Neural progenitor cell (in vitro differentiated cells): ENCODE data around the gene SLC27A5. TPM values are rescaled to one million over a fixed set of nuclear protein-coding genes. Genes with fewer than 3 reads are reported as not detected.

Source experiments
- DNase-seq: peaks from one replicate; pipeline ENCODE4 v3.0.0-alpha.2; 2016; ENCODE audit warnings: low spot score
- H2AFZ ChIP-seq: fragments of 200-600 bp; sonication (generic); replicated peaks from 2 replicates; pipeline ENCODE4 v1.6.1; 2016; ENCODE audit warnings: antibody characterized with exemption
- H3F3A ChIP-seq: fragments of 200-600 bp; sonication (generic); 2 replicates; pipeline ENCODE4 v1.6.1; 2016; ENCODE audit warnings: antibody characterized with exemption, low read depth
- H3K27ac ChIP-seq: fragments of 200-600 bp; sonication (generic); 2 replicates; pipeline ENCODE4 v1.5.1; 2016; ENCODE audit warnings: mild to moderate bottlenecking
- H3K27me3 ChIP-seq: fragments of 200-600 bp; sonication (generic); 2 replicates; pipeline ENCODE4 v1.6.1; 2016; ENCODE audit warnings: mild to moderate bottlenecking, moderate library complexity
- H3K36me3 ChIP-seq: fragments of 200-600 bp; sonication (generic); 2 replicates; pipeline ENCODE4 v1.5.1; 2016
- H3K4me1 ChIP-seq: fragments of 200-600 bp; sonication (generic); 2 replicates; pipeline ENCODE4 v1.6.1; 2016; ENCODE audit warnings: mixed run types
- H3K4me2 ChIP-seq: fragments of 200-600 bp; sonication (generic); 2 replicates; pipeline ENCODE4 v1.6.1; 2016
- H3K4me3 ChIP-seq: fragments of 200-600 bp; sonication (generic); 2 replicates; pipeline ENCODE4 v1.5.1; 2016
- H3K79me2 ChIP-seq: fragments of 200-600 bp; sonication (generic); 2 replicates; pipeline ENCODE4 v1.6.1; 2016; ENCODE audit warnings: low read depth
- H3K9ac ChIP-seq: fragments of 200-600 bp; sonication (generic); 2 replicates; pipeline ENCODE4 v1.6.1; 2016
- H3K9me3 ChIP-seq: fragments of 200-600 bp; sonication (generic); 2 replicates; pipeline ENCODE4 v1.5.1; 2016; ENCODE audit warnings: low read depth
- H4K20me1 ChIP-seq: fragments of 200-600 bp; sonication (generic); 2 replicates; pipeline ENCODE4 v1.6.1; 2016; ENCODE audit warnings: low read depth
- H3K27ac Mint-ChIP-seq: 3 replicates; pipeline ENCODE4 v1.8.0; 2021; ENCODE audit warnings: mixed read lengths
- H3K27me3 Mint-ChIP-seq: 2 replicates; pipeline ENCODE4 v1.8.0; 2022; ENCODE audit warnings: low read depth, mild to moderate bottlenecking, inconsistent platforms, moderate library complexity, mixed read lengths; ENCODE audit not compliant: insufficient read depth
- H3K36me3 Mint-ChIP-seq: 3 replicates; pipeline ENCODE4 v1.8.0; 2021; ENCODE audit warnings: mixed read lengths
- H3K4me1 Mint-ChIP-seq: 3 replicates; pipeline ENCODE4 v1.8.0; 2021; ENCODE audit warnings: mixed read lengths
- H3K4me3 Mint-ChIP-seq: 3 replicates; pipeline ENCODE4 v1.8.0; 2021; ENCODE audit warnings: mild to moderate bottlenecking, moderate library complexity, mixed read lengths
- H3K9me3 Mint-ChIP-seq: 3 replicates; pipeline ENCODE4 v1.8.0; 2020; ENCODE audit warnings: mixed read lengths
- EZH2 ChIP-seq: fragments of 200-600 bp; sonication (generic); IDR thresholded peaks from 2 replicates; pipeline ENCODE4 v1.6.1; 2017; ENCODE audit warnings: antibody characterized with exemption, mild to moderate bottlenecking, moderate library complexity
- EZH2phosphoT487 ChIP-seq: fragments of 200-600 bp; sonication (generic); IDR thresholded peaks from 2 replicates; pipeline ENCODE4 v1.6.1; 2017; ENCODE audit warnings: antibody characterized with exemption
- total RNA-seq: library from RNA; depleted of rRNA; stranded (reverse); fragments of >200 nt; gene quantifications from 2 replicates; pipeline ENCODE4 v1.2.3, GENCODE V29; 2015; ENCODE audit warnings: low replicate concordance
- TF ChIP-seq, protein P1 (sequence below): fragments of 200-600 bp; sonication (generic); IDR thresholded peaks from 2 replicates; pipeline ENCODE4 v1.5.1; 2017; ENCODE audit warnings: antibody characterized with exemption, mild to moderate bottlenecking

SLC27A5 gene
- total RNA-seq, 1 donor from 2014 or later: 17.1 TPM

DNA sequence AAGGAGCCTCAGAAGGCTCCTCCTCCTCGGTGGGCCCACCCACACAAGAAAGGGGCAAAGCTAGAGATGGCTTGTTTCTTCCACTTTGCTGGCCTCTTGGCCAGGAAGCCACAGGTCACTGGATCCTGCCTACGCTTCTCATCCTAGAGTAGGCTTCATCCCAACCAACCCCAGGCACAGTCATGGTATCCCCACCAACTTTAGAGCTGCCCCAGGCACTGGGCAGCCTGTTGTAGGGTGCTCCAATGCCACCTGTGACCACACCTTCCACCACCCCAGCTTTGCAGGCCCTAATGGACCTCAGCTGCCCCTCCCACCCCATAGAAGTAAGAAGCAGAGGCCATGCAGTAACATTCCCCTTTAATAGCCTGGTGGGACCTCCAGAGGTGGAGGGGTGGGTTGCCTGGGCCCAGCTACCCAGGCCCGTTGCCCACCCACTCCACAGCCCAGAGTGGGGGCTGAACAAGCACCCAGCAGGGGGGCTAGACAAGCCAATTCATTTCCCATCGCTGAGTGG is 43.6 kb upstream of the SLC27A5 start:
- Mint-ChIP-seq H3K4me3 (peak overlapping the region; percentile 92), H3K27ac (peak overlapping the region; percentile 89), H3K27me3 (peaks cover 19% of the 10 kb centered on the region), H3K9me3 (no peaks in the 10 kb centered on the region), H3K36me3 (peaks cover 24% of the 10 kb centered on the region), H3K4me1 (peaks cover 50% of the 10 kb centered on the region)
- Histone ChIP-seq H3K4me2 (peak overlapping the region; percentile 90), H3F3A (peaks cover 90% of the 10 kb centered on the region), H3K27me3 (no peaks in the 10 kb centered on the region), H3K9ac (peak overlapping the region; percentile 25), H3K9me3 (no peaks in the 10 kb centered on the region), H2AFZ (no peak overlapping the region), H4K20me1 (peaks cover 26% of the 10 kb centered on the region), H3K36me3 (no peaks in the 10 kb centered on the region), H3K79me2 (peaks cover 46% of the 10 kb centered on the region), H3K27ac (peak overlapping the region; percentile 78), H3K4me3 (peak overlapping the region; percentile 67), H3K4me1 (peaks cover 23% of the 10 kb centered on the region)
- no peak for DNase-seq
- no peak for TF ChIP-seq EZH2
- no peak for TF ChIP-seq EZH2phosphoT487
- TF ChIP-seq, protein P1, sequence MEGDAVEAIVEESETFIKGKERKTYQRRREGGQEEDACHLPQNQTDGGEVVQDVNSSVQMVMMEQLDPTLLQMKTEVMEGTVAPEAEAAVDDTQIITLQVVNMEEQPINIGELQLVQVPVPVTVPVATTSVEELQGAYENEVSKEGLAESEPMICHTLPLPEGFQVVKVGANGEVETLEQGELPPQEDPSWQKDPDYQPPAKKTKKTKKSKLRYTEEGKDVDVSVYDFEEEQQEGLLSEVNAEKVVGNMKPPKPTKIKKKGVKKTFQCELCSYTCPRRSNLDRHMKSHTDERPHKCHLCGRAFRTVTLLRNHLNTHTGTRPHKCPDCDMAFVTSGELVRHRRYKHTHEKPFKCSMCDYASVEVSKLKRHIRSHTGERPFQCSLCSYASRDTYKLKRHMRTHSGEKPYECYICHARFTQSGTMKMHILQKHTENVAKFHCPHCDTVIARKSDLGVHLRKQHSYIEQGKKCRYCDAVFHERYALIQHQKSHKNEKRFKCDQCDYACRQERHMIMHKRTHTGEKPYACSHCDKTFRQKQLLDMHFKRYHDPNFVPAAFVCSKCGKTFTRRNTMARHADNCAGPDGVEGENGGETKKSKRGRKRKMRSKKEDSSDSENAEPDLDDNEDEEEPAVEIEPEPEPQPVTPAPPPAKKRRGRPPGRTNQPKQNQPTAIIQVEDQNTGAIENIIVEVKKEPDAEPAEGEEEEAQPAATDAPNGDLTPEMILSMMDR: no peak

- TF ChIP-seq, protein P1: no peak
- TF ChIP-seq EZH2 (no peak), EZH2phosphoT487 (no peak)
- peaks cover 21% of the 10 kb centered on the region for H3K27me3 Mint-ChIP-seq
- peak within 1 kb of the TSS; percentile 78 for H3K27ac ChIP-seq
- DNase-seq: peak; percentile 99
- H3F3A ChIP-seq: peaks cover 90% of the 10 kb centered on the region
- H3K9ac ChIP-seq: peak within 1 kb of the TSS; percentile 57
- peaks cover 33% of the 10 kb centered on the region for H4K20me1 ChIP-seq
- H3K4me1 Mint-ChIP-seq: peaks cover 46% of the 10 kb centered on the region
- H3K9me3 ChIP-seq: no peaks in the 10 kb centered on the region
- peak within 1 kb of the TSS; percentile 90 for H3K4me2 ChIP-seq
- H3K36me3 Mint-ChIP-seq: peaks cover 26% of the 10 kb centered on the region
- H3K79me2 ChIP-seq: peaks cover 40% of the 10 kb centered on the region
- peak within 1 kb of the TSS; percentile 92 for H3K4me3 Mint-ChIP-seq
- H3K4me1 ChIP-seq: peaks cover 18% of the 10 kb centered on the region
- no peaks in the 10 kb centered on the region for H3K36me3 ChIP-seq
- H2AFZ ChIP-seq: no peak within 1 kb of the TSS
- no peaks in the 10 kb centered on the region for H3K9me3 Mint-ChIP-seq
- no peaks in the 10 kb centered on the region for H3K27me3 ChIP-seq
- peak within 1 kb of the TSS; percentile 67 for H3K4me3 ChIP-seq
- H3K27ac Mint-ChIP-seq: peak within 1 kb of the TSS; percentile 89
Measured at GRCh38 chr19:58554494-58555368, 42.9 kb upstream of the SLC27A5 start, which contains the start of gene CHMP2A. Gene CHMP2A (minus strand): TSS chr19:58555105. CDS start chr19:58554212, 893 bp downstream.

DNA sequence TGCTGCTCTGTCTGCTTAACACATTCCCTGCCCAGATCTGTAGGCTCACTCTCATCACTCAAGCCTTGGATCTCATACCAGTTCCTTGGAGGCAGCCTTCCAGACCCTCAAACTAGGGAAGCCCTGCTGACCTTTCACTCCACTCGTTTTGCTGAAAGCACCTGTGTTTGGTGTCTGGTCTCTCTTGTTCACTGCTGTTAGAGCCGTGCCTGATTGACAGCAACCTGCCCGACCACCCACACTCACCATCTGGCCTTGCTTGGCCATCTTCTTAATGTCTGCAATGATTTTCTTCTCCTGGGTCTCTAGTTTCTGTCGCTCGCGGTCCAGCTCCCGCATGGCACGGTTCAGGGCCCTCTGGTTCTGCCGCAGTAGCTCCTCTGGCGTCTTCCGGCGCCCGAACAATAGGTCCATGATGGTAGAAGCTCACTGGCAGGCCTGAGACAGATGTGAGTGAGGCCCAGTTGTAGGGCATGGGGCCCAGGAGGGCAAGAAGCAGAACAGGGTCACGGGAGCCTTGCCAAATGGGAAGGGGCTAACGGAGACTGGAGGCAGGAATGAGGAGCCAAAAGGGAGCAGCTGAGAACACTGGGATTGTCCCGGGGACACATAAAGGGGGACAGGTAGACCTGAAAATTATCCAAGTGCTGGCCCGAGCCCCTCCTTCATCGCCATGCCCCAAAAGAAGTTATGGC is 42.2 kb upstream of the SLC27A5 start:
- H3K4me3 Mint-ChIP-seq: peak overlapping the region; percentile 92
- peak overlapping the region; percentile 90 for H3K4me2 ChIP-seq
- H3K36me3 Mint-ChIP-seq: peaks cover 26% of the 10 kb centered on the region
- peaks cover 41% of the 10 kb centered on the region for H3K4me1 Mint-ChIP-seq
- H3K27me3 ChIP-seq: no peaks in the 10 kb centered on the region
- H3K4me3 ChIP-seq: peak overlapping the region; percentile 67
- no peak overlapping the region for H2AFZ ChIP-seq
- H3K79me2 ChIP-seq: peaks cover 45% of the 10 kb centered on the region
- peaks cover 18% of the 10 kb centered on the region for H3K27me3 Mint-ChIP-seq
- no peaks in the 10 kb centered on the region for H3K9me3 ChIP-seq
- peak overlapping the region; percentile 57 for H3K9ac ChIP-seq
- no peak for DNase-seq
- H3K27ac Mint-ChIP-seq: peak overlapping the region; percentile 86
- TF ChIP-seq, protein P1: no peak
- TF ChIP-seq EZH2phosphoT487: no peak
- no peak for TF ChIP-seq EZH2
- peaks cover 17% of the 10 kb centered on the region for H3K4me1 ChIP-seq
- H3K27ac ChIP-seq: peak overlapping the region; percentile 68
- H3K36me3 ChIP-seq: no peaks in the 10 kb centered on the region
- peaks cover 92% of the 10 kb centered on the region for H3F3A ChIP-seq
- H4K20me1 ChIP-seq: peaks cover 41% of the 10 kb centered on the region
- H3K9me3 Mint-ChIP-seq: no peaks in the 10 kb centered on the region
